T-helper 1 cell treated with Interleukin-12 subunit alpha and Interleukin-12 subunit beta and Interleukin-4 antibody, amounts not matched to agents 30 ng/mL and 1 ng/mL, for 36 hours (primary cell): ENCODE measurements around the gene PNMA1. TPM values are rescaled to one million over a fixed set of nuclear protein-coding genes. Genes with fewer than 3 reads are reported as not detected.

Experiments
- intact Hi-C: fragments of 100-400 bp; cut with micrococcal nuclease; formaldehyde crosslinking; loops from one replicate; pipeline ENCODE4 v1.15.1; 2024
- total RNA-seq: library from RNA; stranded (reverse); gene quantifications from 2 replicates; pipeline ENCODE4 v1.2.3, GENCODE V29; 2022

Gene PNMA1
- total RNA-seq, 1 donor from 2014 or later = 18.1 TPM

DNA sequence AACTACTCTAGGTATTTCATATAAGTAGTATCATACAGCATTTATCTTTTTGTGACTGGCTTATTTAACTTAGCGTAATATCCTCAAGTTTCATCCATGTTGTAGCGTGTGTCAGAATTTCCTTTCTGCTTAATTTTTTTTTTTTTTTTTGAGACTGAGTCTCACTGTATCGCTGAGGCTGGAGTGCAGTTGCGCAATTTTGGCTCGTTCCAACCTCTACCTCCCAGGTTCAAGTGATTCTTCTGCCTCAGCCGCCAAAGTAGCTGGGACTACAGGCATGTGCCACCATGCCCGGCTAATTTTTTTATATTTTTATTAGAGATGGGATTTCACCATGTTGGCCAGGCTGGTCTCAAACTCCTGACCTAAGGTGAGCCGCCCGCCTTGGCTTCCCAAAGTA lies 28.9 kb downstream of the PNMA1 start:
- intact Hi-C loops = no loop called here

DNA sequence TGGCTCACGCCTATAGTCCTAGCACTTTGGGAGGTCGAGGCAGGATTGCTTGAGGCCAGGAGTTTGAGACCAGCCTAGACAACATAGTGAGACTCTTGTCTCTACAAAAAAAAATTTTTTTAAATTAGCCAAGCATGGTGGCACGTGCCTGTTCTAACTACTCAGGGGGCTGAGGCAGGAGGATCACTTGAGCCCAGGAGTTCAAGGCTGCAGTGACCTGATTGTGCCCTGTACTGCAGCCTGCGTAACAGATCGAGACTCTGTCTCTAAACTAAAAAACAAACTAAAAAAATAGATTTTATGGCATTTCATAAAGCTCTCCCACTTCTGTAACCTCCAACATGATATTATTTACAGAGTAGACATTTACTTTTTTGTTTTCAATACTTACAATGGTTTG lies 29.6 kb downstream of the PNMA1 start:
- intact Hi-C loops = no loop called here

DNA sequence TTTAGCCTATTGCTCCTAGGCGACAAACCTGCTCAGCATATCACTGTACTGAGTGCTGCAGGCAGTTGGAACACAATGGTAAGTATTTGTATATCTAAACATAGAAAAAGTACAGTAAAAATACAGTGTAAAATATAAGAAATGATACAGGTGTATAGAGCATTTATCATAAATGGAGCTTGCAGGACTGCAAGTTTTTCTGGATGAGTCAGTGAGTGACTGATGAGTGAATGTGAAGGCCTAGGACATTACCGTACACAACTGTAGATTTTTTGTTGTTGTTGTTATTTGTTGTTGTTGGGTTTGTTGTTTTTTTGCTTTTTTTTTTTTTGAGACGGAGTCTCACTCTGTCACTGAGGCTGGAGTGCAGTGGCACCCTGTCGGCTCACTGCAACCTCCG lies 33.4 kb downstream of the PNMA1 start:
- intact Hi-C loops = no loop called here

DNA sequence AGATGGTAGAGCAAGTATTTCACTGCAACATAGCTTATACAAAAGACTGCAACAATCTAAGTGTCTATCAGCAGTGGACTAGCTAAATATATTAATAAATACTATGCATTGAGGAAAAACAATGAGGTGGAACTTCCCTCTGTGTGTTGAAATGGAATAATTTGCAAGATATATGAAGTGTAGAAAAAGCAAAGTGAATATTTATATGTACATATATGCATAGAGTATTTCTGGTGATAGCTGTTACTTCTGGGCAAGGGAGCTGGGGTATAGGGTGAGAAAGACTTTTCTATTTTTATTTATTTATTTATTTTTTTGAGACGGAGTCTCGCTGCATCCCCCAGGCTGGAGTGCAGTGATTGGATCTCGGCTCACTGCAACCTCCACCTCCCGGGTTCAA lies 35.5 kb downstream of the PNMA1 start:
- intact Hi-C loops = no loop called here

DNA sequence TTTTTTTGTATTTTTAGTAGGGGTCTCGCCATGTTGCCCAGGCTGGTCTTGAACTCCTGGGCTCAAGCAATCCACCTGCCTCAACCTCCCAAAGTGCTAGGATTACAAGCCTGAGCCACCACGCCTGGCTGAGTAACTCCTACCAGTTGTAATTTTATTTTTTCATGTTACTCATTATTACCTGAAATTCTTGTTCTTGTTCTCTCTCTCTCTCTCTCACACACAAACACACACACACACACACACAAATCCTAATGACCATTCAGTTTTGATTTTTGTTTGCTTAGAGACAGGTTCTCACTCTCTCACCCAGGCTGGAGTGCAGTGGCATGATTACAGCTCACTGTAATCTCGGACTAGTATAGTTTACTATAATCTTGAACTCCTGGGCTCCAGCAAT lies 39.2 kb downstream of the PNMA1 start:
- intact Hi-C loops = no loop called here

DNA sequence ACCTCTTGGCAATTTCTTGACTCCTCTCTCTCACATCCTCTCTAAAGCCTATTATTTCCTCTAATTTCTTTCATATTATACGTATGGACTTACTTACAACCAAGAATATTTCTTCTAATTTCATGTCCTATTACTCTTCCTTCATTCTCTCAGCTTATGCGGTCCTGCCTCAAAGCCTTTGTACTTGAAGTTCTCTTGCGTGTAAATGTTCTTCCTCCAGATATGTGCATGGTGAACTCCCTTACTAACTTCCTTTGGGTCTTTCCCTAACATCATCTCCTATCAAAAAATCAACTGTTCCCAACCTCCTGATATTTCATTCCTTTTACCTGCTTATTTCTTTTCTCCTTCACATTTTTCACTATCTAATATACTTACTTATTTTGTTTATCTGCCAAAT lies 46.3 kb downstream of the PNMA1 start:
- intact Hi-C loops = no loop called here

DNA sequence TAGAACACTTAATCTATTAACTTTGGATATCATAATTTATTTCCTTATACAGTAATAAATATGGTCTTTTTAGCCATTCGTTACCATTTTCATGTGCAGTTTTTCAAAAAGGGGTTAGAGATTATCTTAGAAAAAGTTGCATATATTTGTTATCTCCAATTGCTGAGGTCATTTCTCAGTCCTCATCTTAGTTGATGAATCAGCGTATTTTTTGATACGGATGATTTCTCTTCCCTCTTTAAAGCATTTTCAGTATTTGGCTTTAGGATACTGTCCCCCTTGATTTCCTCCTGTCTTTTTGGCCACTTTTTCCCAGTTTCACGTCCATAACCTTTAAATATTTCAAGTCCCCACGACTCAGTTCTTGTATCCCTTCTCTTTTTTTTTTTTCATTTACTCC lies 47.6 kb downstream of the PNMA1 start:
- intact Hi-C loops = no loop called here

DNA sequence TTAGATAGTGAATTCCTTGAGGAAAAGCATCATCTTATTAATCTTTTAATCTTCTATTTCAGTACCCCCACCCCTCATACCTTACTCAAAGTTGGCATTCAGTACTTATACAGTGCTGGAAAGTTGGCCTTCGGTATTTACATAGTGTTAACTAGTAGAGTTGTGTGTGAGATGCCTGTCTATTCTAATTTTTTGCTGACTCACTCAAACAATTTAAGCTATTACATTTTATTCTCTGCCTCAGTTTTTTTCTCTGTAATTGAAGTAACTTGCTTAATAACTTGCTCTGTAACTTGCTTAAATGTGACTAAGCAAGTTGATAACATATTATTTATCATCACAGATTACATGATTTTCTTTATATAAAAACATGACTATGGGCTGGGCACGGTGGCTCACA lies 49.1 kb downstream of the PNMA1 start:
- intact Hi-C loops = no loop called here

DNA sequence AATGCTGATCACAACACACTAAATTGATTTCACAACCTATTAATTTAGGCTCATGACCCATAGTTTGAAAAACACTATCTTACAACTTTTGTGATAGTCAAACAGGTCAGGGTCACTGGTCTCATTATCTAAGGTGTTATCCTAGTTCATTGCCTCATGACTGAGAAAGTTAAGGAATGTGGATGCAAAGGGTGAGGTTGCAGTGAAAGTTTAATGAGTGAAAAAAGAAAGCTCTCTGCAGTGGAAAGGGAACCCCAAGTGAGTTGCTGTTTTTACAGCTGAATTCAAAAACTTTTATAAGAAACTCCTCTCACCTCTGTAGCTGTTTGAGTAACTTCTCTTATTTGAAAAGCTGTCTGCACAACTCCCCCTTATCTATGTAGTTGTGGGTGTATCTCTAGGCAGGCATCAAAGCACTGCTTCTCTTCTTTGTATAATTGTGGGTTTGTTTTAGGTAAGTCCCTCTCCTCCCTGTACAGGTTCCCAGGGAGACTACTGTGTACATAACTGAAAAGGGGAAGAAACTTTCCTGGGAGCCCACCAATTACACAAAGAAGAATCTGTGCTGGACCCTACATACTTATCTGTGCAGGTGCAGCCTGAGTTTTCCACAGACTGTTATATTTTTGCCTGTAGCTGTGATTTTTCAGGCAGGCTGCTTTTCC lies 50.5 kb downstream of the PNMA1 start:
- intact Hi-C loops = no loop called here

DNA sequence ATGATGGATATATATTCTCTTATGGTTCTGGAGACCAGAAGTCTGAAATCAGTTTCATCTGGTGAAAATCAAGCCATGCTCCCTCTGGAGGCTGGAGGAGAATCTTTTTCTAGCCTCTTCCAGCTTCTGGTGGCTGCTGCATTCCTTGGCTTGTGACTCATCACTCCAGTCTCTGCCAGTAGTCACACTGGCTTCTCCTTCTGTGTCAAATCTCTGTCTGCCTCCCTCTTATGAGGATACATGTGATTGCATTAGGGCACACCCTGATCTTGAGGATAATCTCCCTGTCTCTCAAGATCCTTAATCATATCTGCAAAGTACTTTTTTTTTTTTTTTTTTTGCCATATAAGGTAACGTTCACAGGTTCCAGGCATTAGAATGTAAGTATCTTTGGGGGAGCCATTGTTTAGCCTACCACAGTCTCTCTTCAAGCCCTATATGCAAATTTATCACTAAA lies 51.7 kb downstream of the PNMA1 start:
- intact Hi-C loops = no loop called here

DNA sequence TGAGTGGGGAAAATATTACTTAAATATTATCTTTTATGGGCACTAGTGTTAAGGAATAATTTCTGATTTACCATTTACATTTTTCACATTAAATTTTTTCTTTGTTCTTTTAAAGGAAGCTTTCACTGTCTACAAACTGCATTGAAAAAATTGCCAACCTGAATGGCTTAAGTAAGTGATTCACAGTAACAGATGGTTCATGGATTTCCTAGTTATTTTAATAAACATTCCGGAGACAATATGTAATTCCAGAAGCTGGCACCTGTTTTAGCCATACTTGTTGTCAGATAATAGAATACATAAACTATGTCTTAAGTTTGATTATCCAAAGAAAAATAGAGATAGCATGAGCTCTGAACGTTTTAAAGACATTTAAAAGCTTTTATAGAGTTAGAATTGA lies 52.3 kb downstream of the PNMA1 start:
- intact Hi-C loops = no loop called here

Other genes starting within 250 kb of the PNMA1 start
- gene RIOX1, start 223.5 kb downstream of the PNMA1 start, total RNA-seq = 20.5 and 22.1 TPM in 2 replicates
- 2.4 and 3.2 TPM in 2 replicates for gene ACOT1, start 177.2 kb downstream of the PNMA1 start, total RNA-seq
- gene HEATR4, start 155.4 kb downstream of the PNMA1 start, total RNA-seq = not detected in 2 replicates
- gene ACOT2, start 145.2 kb downstream of the PNMA1 start, total RNA-seq = 10.6 and 11.7 TPM in 2 replicates
- 0.61 and 0.90 TPM in 2 replicates for gene ACOT4, start 122.5 kb downstream of the PNMA1 start, total RNA-seq
- not detected in 2 replicates for gene ACOT6, start 101.9 kb downstream of the PNMA1 start, total RNA-seq
- gene DNAL1, start 69.4 kb downstream of the PNMA1 start, total RNA-seq = 6.6 and 7.2 TPM in 2 replicates
- gene PTGR2, start 137.4 kb upstream of the PNMA1 start, total RNA-seq = 0.61 and 0.71 TPM in 2 replicates
- gene ZNF410, start 172.5 kb upstream of the PNMA1 start, total RNA-seq = 53.2 and 58.4 TPM in 2 replicates
- 1.3 and 1.4 TPM in 2 replicates for gene FAM161B, start 235.7 kb upstream of the PNMA1 start, total RNA-seq
- 17.7 and 20.0 TPM in 2 replicates for gene COQ6, start 235.9 kb upstream of the PNMA1 start, total RNA-seq